SK-N-SH treated with all-trans-retinoic acid at 6 μM for 48 hours (cell line): Measurements from ENCODE around the gene SYNE4.

ENCODE experiments used
- ATAC-seq: fragments of 200-7000 bp; cut with Tn5 transposase; 3 replicates; pipeline ENCODE4 v1.9.1; 2020; ENCODE audit warnings: mild to moderate bottlenecking, moderate library complexity
- ARNTL ChIP-seq: fragments of 450-650 bp; formaldehyde crosslinking; IDR thresholded peaks from 2 replicates; pipeline ENCODE4 v1.5.0; 2020; ENCODE audit warnings: low read depth, mild to moderate bottlenecking, moderate library complexity, borderline replicate concordance
- BACH2 ChIP-seq: fragments of 250-450 bp; sonication (Bioruptor Pico); IDR thresholded peaks from 2 replicates; pipeline ENCODE4 v1.9.0; 2021; ENCODE audit warnings: mild to moderate bottlenecking, borderline replicate concordance
- CSDC2 ChIP-seq: fragments of 250-450 bp; sonication (Bioruptor Pico); IDR thresholded peaks from 2 replicates; pipeline ENCODE4 v1.5.0; 2020; ENCODE audit warnings: mild to moderate bottlenecking, moderate library complexity
- CSRNP3 ChIP-seq: fragments of 250-450 bp; sonication (Bioruptor Pico); IDR thresholded peaks from 2 replicates; pipeline ENCODE4 v1.5.1; 2021; ENCODE audit warnings: mild to moderate bottlenecking, moderate library complexity
- ESRRG ChIP-seq: fragments of 250-450 bp; sonication (Bioruptor Pico); IDR thresholded peaks from 2 replicates; pipeline ENCODE4 v1.6.1; 2021; ENCODE audit warnings: mild to moderate bottlenecking
- GLIS3 ChIP-seq: fragments of 250-450 bp; sonication (Bioruptor Pico); IDR thresholded peaks from 2 replicates; pipeline ENCODE4 v1.5.0; 2020; ENCODE audit warnings: mild to moderate bottlenecking, moderate library complexity
- ISL1 ChIP-seq: fragments of 250-450 bp; sonication (Bioruptor Pico); IDR thresholded peaks from 2 replicates; pipeline ENCODE4 v2.1.2; 2022; ENCODE audit warnings: mild to moderate bottlenecking, moderate library complexity
- OSR1 ChIP-seq: fragments of 250-450 bp; sonication (Bioruptor Pico); IDR thresholded peaks from 2 replicates; pipeline ENCODE4 v1.8.0; 2022; ENCODE audit warnings: moderate library complexity, mild to moderate bottlenecking, inconsistent platforms
- POU6F1 ChIP-seq: fragments of 250-450 bp; sonication (Bioruptor Pico); IDR thresholded peaks from 2 replicates; pipeline ENCODE4 v1.8.0; 2021; ENCODE audit warnings: low read depth, mild to moderate bottlenecking, moderate library complexity, borderline replicate concordance
- SNAI2 ChIP-seq: fragments of 250-450 bp; sonication (Bioruptor Pico); IDR thresholded peaks from 2 replicates; pipeline ENCODE4 v1.5.0; 2020; ENCODE audit warnings: mild to moderate bottlenecking, moderate library complexity
- TCF4 ChIP-seq: fragments of 250-450 bp; sonication (Bioruptor Pico); IDR thresholded peaks from 2 replicates; pipeline ENCODE4 v1.8.0; 2021; ENCODE audit warnings: mild to moderate bottlenecking, moderate library complexity, borderline replicate concordance
- TOX ChIP-seq: fragments of 250-450 bp; sonication (Bioruptor Pico); IDR thresholded peaks from 2 replicates; pipeline ENCODE4 v1.8.0; 2021; ENCODE audit warnings: mild to moderate bottlenecking, moderate library complexity, borderline replicate concordance
- TSHZ2 ChIP-seq: fragments of 250-450 bp; sonication (Bioruptor Pico); IDR thresholded peaks from 2 replicates; pipeline ENCODE4 v1.5.0; 2020; ENCODE audit warnings: mild to moderate bottlenecking, moderate library complexity
- ZC3H10 ChIP-seq: fragments of 250-450 bp; sonication (Bioruptor Pico); IDR thresholded peaks from 2 replicates; pipeline ENCODE4 v1.5.1; 2021; ENCODE audit warnings: mild to moderate bottlenecking, moderate library complexity
- ZFP3 ChIP-seq: fragments of 250-450 bp; sonication (Bioruptor Pico); IDR thresholded peaks from 2 replicates; pipeline ENCODE4 v1.5.0; 2020; ENCODE audit warnings: mild to moderate bottlenecking, moderate library complexity
- ZFP30 ChIP-seq: fragments of 450-650 bp; formaldehyde crosslinking; IDR thresholded peaks from 2 replicates; pipeline ENCODE4 v1.5.0; 2022; ENCODE audit warnings: mild to moderate bottlenecking, moderate library complexity
- ZNF565 ChIP-seq: fragments of 450-650 bp; formaldehyde crosslinking; conservative IDR thresholded peaks from 2 replicates; pipeline ENCODE4 v1.5.0; 2020; ENCODE audit warnings: low read depth, mild to moderate bottlenecking, moderate library complexity
- ZNF70 ChIP-seq: fragments of 450-650 bp; formaldehyde crosslinking; IDR thresholded peaks from 2 replicates; pipeline ENCODE4 v1.5.0; 2020; ENCODE audit warnings: mild to moderate bottlenecking, moderate library complexity
- ZNF8 ChIP-seq: fragments of 450-650 bp; formaldehyde crosslinking; IDR thresholded peaks from 2 replicates; pipeline ENCODE4 v1.5.0; 2020; ENCODE audit warnings: mild to moderate bottlenecking, moderate library complexity
- TF ChIP-seq, protein P1 (sequence below): fragments of 250-450 bp; sonication (Bioruptor Pico); IDR thresholded peaks from 2 replicates; pipeline ENCODE4 v1.8.0; 2020; ENCODE audit warnings: mild to moderate bottlenecking, moderate library complexity, borderline replicate concordance
- TF ChIP-seq, protein P2 (sequence below): fragments of 250-450 bp; sonication (Bioruptor Pico); IDR thresholded peaks from 2 replicates; pipeline ENCODE4 v1.5.1; 2020; ENCODE audit warnings: low read depth, mild to moderate bottlenecking, moderate library complexity

The SYNE4 gene

GRCh38 chr19:36047835-36048234 lies 39.2 kb upstream of the SYNE4 start:
- no peak for ATAC-seq
- TF ChIP-seq ZC3H10 (CRISPR knock-in tag) (no peak), ZNF70 (no peak), CSDC2 (no peak), GLIS3 (CRISPR knock-in tag) (no peak), ZNF8 (CRISPR knock-in tag) (no peak), TSHZ2 (CRISPR knock-in tag) (no peak), BACH2 (CRISPR knock-in tag) (no peak), TOX (CRISPR knock-in tag) (no peak), POU6F1 (CRISPR knock-in tag) (no peak), ZFP3 (CRISPR knock-in tag) (no peak), ZNF565 (CRISPR knock-in tag) (no peak), TCF4 (no peak), ISL1 (no peak), OSR1 (CRISPR knock-in tag) (no peak), ZFP30 (CRISPR knock-in tag) (no peak), SNAI2 (no peak), ESRRG (CRISPR knock-in tag) (no peak), ARNTL (no peak)
- TF ChIP-seq, protein P1, sequence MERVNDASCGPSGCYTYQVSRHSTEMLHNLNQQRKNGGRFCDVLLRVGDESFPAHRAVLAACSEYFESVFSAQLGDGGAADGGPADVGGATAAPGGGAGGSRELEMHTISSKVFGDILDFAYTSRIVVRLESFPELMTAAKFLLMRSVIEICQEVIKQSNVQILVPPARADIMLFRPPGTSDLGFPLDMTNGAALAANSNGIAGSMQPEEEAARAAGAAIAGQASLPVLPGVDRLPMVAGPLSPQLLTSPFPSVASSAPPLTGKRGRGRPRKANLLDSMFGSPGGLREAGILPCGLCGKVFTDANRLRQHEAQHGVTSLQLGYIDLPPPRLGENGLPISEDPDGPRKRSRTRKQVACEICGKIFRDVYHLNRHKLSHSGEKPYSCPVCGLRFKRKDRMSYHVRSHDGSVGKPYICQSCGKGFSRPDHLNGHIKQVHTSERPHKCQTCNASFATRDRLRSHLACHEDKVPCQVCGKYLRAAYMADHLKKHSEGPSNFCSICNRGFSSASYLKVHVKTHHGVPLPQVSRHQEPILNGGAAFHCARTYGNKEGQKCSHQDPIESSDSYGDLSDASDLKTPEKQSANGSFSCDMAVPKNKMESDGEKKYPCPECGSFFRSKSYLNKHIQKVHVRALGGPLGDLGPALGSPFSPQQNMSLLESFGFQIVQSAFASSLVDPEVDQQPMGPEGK (CRISPR knock-in tag): no peak

DNA sequence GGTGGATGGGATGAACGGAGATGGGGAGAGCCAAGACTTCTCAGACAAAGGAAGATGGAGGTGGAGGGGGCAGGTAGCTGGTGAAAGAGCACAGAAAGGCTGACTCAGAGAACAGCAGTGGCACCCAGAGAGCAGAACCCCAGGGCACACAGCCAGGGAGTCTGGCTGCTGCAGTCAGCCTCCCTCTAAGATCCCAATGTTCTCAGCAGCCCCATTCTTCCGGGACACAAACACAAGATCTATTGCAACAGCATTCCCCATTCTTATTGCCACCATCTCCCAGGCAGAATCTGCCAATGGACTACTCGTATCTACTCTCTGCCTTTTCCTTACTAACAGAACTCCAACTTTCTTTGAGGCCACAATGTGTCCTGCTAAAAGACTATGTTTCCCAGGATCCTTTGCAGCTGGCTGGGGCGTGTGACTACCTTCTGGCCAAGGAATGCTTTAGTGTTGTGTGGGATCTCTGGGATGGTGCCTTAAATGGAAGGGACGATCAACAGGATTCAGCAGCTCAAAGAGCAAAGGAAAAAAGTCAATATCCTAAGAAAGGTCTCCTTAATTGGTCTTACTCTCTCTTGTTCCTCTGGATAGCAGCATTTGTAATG lies 37.9 kb upstream of the SYNE4 start:
- no peak for ATAC-seq
- no peak for TF ChIP-seq ESRRG (CRISPR knock-in tag)
- TF ChIP-seq ZFP3 (CRISPR knock-in tag): no peak
- TF ChIP-seq ARNTL: no peak
- TF ChIP-seq, all 23 proteins: peak for 0

DNA sequence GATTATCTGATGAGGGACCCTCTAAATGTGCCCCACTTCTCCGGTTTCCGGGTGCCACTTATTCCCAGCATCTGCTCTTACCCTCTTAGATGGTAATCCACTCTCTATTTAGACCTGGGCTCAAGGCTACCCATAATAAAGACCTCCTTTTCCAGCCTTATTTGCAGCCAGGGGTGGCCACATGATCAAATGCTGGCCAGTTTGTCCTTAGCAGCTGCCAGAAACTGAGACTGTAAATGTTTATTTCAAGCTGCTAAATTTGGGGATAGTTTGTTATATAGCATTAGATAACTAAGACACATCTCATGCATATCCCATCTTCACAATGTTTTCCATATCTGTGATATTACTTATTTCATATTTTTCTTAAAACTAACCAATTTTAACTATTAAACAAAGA lies 35.3 kb upstream of the SYNE4 start:
- no peak for ATAC-seq
- TF ChIP-seq POU6F1 (CRISPR knock-in tag) (no peak), TOX (CRISPR knock-in tag) (no peak), ESRRG (CRISPR knock-in tag) (no peak), ISL1 (no peak), CSDC2 (no peak), ZFP3 (CRISPR knock-in tag) (no peak), ARNTL (no peak), CSRNP3 (CRISPR knock-in tag) (no peak), BACH2 (CRISPR knock-in tag) (no peak), ZNF70 (no peak), ZNF565 (CRISPR knock-in tag) (no peak), ZNF8 (CRISPR knock-in tag) (no peak)
- TF ChIP-seq, protein P1 (CRISPR knock-in tag): no peak
- TF ChIP-seq, protein P2, sequence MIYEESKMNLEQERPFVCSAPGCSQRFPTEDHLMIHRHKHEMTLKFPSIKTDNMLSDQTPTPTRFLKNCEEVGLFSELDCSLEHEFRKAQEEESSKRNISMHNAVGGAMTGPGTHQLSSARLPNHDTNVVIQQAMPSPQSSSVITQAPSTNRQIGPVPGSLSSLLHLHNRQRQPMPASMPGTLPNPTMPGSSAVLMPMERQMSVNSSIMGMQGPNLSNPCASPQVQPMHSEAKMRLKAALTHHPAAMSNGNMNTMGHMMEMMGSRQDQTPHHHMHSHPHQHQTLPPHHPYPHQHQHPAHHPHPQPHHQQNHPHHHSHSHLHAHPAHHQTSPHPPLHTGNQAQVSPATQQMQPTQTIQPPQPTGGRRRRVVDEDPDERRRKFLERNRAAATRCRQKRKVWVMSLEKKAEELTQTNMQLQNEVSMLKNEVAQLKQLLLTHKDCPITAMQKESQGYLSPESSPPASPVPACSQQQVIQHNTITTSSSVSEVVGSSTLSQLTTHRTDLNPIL (CRISPR knock-in tag): no peak
